Left ventricle myocardium inferior (tissue), 1 donor: ENCODE results near the gene LCN1. TPM values are rescaled to one million over a fixed set of nuclear protein-coding genes. Genes with fewer than 3 reads are reported as not detected.
A peak's percentile ranks its signal among the peaks of the same experiment; 100 is the strongest.

ENCODE experiments used
- DNase-seq: peaks from one replicate; pipeline ENCODE4 v3.0.0-alpha.2; 2020
- H3K27ac ChIP-seq: fragments of 200-600 bp; replicated peaks from 2 replicates; pipeline ENCODE4 v1.8.0; 2021
- H3K27me3 ChIP-seq: fragments of 200-600 bp; 2 replicates; pipeline ENCODE4 v1.8.0; 2021; ENCODE audit warnings: low read depth
- H3K36me3 ChIP-seq: fragments of 200-600 bp; 2 replicates; pipeline ENCODE4 v1.8.0; 2021
- H3K4me1 ChIP-seq: fragments of 200-600 bp; 2 replicates; pipeline ENCODE4 v1.8.0; 2021
- H3K4me3 ChIP-seq: fragments of 200-600 bp; 2 replicates; pipeline ENCODE4 v1.8.0; 2021; ENCODE audit warnings: mild to moderate bottlenecking, moderate library complexity
- H3K9me3 ChIP-seq: fragments of 200-600 bp; replicated peaks from 2 replicates; pipeline ENCODE4 v1.8.0; 2021
- CTCF ChIP-seq: fragments of 200-600 bp; IDR thresholded peaks from 2 replicates; pipeline ENCODE4 v1.8.0; 2021; ENCODE audit warnings: antibody characterized with exemption, mild to moderate bottlenecking, borderline replicate concordance
- intact Hi-C: fragments of 100-400 bp; cut with micrococcal nuclease; formaldehyde crosslinking; loops from one replicate; pipeline ENCODE4 v1.11.0; 2022
- total RNA-seq: library from RNA; stranded (reverse); fragmentation: NEBNext Ultra II Directional; extraction: Animal tissue kit (Norgen Biotek cat#: 25700); gene quantifications from one replicate; pipeline ENCODE4 v1.2.1, GENCODE V29; 2021
- donor health status: DM: no; HTN: yes; CAD: no; lungs with severe emphysema.

LCN1 gene
- total RNA-seq, 1 donor from 2014 or later: not detected

- intact Hi-C loops: no loop called here
- Histone ChIP-seq H3K4me3 (peak overlapping the region; percentile 98), H3K9me3 (no peaks in the 10 kb centered on the region), H3K27ac (peak overlapping the region; percentile 92), H3K36me3 (peaks cover 26% of the 10 kb centered on the region), H3K27me3 (no peaks in the 10 kb centered on the region), H3K4me1 (peaks cover 40% of the 10 kb centered on the region)
- peak; percentile 96 for DNase-seq
- no peak for TF ChIP-seq CTCF
Measured at GRCh38 chr9:135499326-135500070, 21.7 kb upstream of the LCN1 start.

- H3K27ac ChIP-seq: peak overlapping the region; percentile 92
- H3K4me3 ChIP-seq: peak overlapping the region; percentile 98
- no peaks in the 10 kb centered on the region for H3K9me3 ChIP-seq
- no peaks in the 10 kb centered on the region for H3K27me3 ChIP-seq
- peaks cover 31% of the 10 kb centered on the region for H3K36me3 ChIP-seq
- TF ChIP-seq CTCF: no peak
- no peak for DNase-seq
- intact Hi-C loops: no loop called here
- peaks cover 46% of the 10 kb centered on the region for H3K4me1 ChIP-seq
Measured at GRCh38 chr9:135500071-135500524, 21.1 kb upstream of the LCN1 start.

GRCh38 chr9:135500525-135501260 lies 20.5 kb upstream of the LCN1 start, which contains the start of gene MRPS2:
Gene MRPS2, plus strand, starts transcription at chr9:135500682. Its CDS starts 29 bp downstream, at chr9:135500711.
- H3K9me3 ChIP-seq: no peaks in the 10 kb centered on the region
- peaks cover 34% of the 10 kb centered on the region for H3K36me3 ChIP-seq
- intact Hi-C loops: no loop called here
- peak; percentile 88 for DNase-seq
- peak; percentile 97 for TF ChIP-seq CTCF
- H3K27ac ChIP-seq: peak within 1 kb of the TSS; percentile 92
- H3K4me1 ChIP-seq: peaks cover 47% of the 10 kb centered on the region
- no peaks in the 10 kb centered on the region for H3K27me3 ChIP-seq
- H3K4me3 ChIP-seq: peak within 1 kb of the TSS; percentile 98

GRCh38 chr9:135501261-135502167 lies 19.7 kb upstream of the LCN1 start:
- Histone ChIP-seq H3K36me3 (peaks cover 34% of the 10 kb centered on the region), H3K27ac (peak overlapping the region; percentile 92), H3K4me1 (peaks cover 51% of the 10 kb centered on the region), H3K4me3 (peak overlapping the region; percentile 98), H3K27me3 (no peaks in the 10 kb centered on the region), H3K9me3 (no peaks in the 10 kb centered on the region)
- DNase-seq: no peak
- TF ChIP-seq CTCF: no peak
- intact Hi-C loops: no loop called here
